Neural cell (in vitro differentiated cells): Measurements from ENCODE around the gene CD4. TPM values are rescaled to one million over a fixed set of nuclear protein-coding genes. Genes with fewer than 3 reads are reported as not detected.

Experiments used
- H2AFZ ChIP-seq: fragments of 200-600, 300-800 bp; sonication (generic), shearing (Covaris generic); 2 replicates; pipeline ENCODE4 v1.6.0; 2014; ENCODE audit warnings: low read depth, mild to moderate bottlenecking, antibody characterized with exemption, low read length, moderate library complexity
- H3F3A ChIP-seq: fragments of 200-600 bp; shearing (Covaris generic); 2 replicates; pipeline ENCODE4 v1.6.1; 2016; ENCODE audit warnings: mild to moderate bottlenecking, moderate library complexity, mixed read lengths, antibody characterized with exemption, low read length; ENCODE audit not compliant: insufficient read depth, poor library complexity, severe bottlenecking
- H3K27ac ChIP-seq: fragments of 200-600, 300-800 bp; sonication (generic), shearing (Covaris generic); 2 replicates; pipeline ENCODE4 v1.5.1; 2014; ENCODE audit warnings: mild to moderate bottlenecking, low read length, moderate library complexity
- H3K27me3 ChIP-seq: fragments of 300-800, 200-600 bp; sonication (generic), shearing (Covaris generic); 2 replicates; pipeline ENCODE4 v1.6.0; 2014; ENCODE audit warnings: mild to moderate bottlenecking, low read depth, low read length, moderate library complexity; ENCODE audit not compliant: insufficient read depth
- H3K36me3 ChIP-seq: fragments of 300-800, 200-600 bp; sonication (generic), shearing (Covaris generic); 2 replicates; pipeline ENCODE4 v1.5.1; 2014; ENCODE audit warnings: mild to moderate bottlenecking, antibody characterized with exemption, low read length, moderate library complexity; ENCODE audit not compliant: insufficient read depth
- H3K4me2 ChIP-seq: fragments of 300-800, 200-600 bp; sonication (generic), shearing (Covaris generic); 2 replicates; pipeline ENCODE4 v1.6.0; 2014; ENCODE audit warnings: mild to moderate bottlenecking, low read length
- H3K4me3 ChIP-seq: fragments of 300-800, 200-600 bp; sonication (generic), shearing (Covaris generic); 2 replicates; pipeline ENCODE4 v1.5.1; 2014; ENCODE audit warnings: mild to moderate bottlenecking, low read length, moderate library complexity
- H3K79me2 ChIP-seq: fragments of 200-600 bp; shearing (Covaris generic); replicated peaks from 2 replicates; pipeline ENCODE4 v1.6.0; 2014; ENCODE audit warnings: mild to moderate bottlenecking, low read length, moderate library complexity; ENCODE audit not compliant: insufficient read depth
- H3K9ac ChIP-seq: fragments of 300-800, 200-600 bp; sonication (generic), shearing (Covaris generic); 2 replicates; pipeline ENCODE4 v1.6.1; 2016; ENCODE audit warnings: mild to moderate bottlenecking, low read length, mixed read lengths
- H3K9me2 ChIP-seq: fragments of 200-600 bp; shearing (Covaris generic); 2 replicates; pipeline ENCODE4 v1.6.1; 2016; ENCODE audit warnings: mild to moderate bottlenecking, low read length, mixed read lengths; ENCODE audit not compliant: insufficient read depth
- H3K9me3 ChIP-seq: fragments of 200-600, 300-800 bp; sonication (generic), shearing (Covaris generic); 2 replicates; pipeline ENCODE4 v1.6.1; 2016; ENCODE audit warnings: mild to moderate bottlenecking, mixed run types, low read length, moderate library complexity, mixed read lengths
- H4K20me1 ChIP-seq: fragments of 200-600 bp; shearing (Covaris generic); 2 replicates; pipeline ENCODE4 v1.6.1; 2016; ENCODE audit warnings: mild to moderate bottlenecking, mixed run types; ENCODE audit not compliant: insufficient read depth
- CTCF ChIP-seq: fragments of 450-650 bp; IDR thresholded peaks from 2 replicates; pipeline ENCODE4 v1.5.1; 2014; ENCODE audit warnings: antibody characterized with exemption, mild to moderate bottlenecking, moderate library complexity; ENCODE audit not compliant: poor library complexity, severe bottlenecking
- EP300 ChIP-seq: fragments of 450-650 bp; conservative IDR thresholded peaks from 2 replicates; pipeline ENCODE4 v1.6.1; 2014; ENCODE audit warnings: antibody characterized with exemption, mild to moderate bottlenecking, moderate library complexity; ENCODE audit not compliant: poor library complexity, severe bottlenecking
- EZH2 ChIP-seq: fragments of 200-600, 300-800 bp; shearing (Covaris generic), sonication (generic); IDR thresholded peaks from 2 replicates; pipeline ENCODE4 v1.6.1; 2014; ENCODE audit warnings: antibody characterized with exemption, low read length, borderline replicate concordance, mild to moderate bottlenecking; ENCODE audit not compliant: insufficient read depth, poor library complexity, severe bottlenecking
- MXI1 ChIP-seq: fragments of 450-650 bp; conservative IDR thresholded peaks from 2 replicates; pipeline ENCODE4 v1.6.1; 2014; ENCODE audit warnings: antibody characterized with exemption, mild to moderate bottlenecking; ENCODE audit not compliant: poor library complexity, severe bottlenecking
- POLR2AphosphoS5 ChIP-seq: IDR thresholded peaks from 2 replicates; pipeline ENCODE4 v1.6.1; 2012
- RAD21 ChIP-seq: fragments of 450-650 bp; conservative IDR thresholded peaks from 2 replicates; pipeline ENCODE4 v1.6.1; 2014; ENCODE audit warnings: antibody characterized with exemption, mild to moderate bottlenecking, moderate library complexity
- REST ChIP-seq: IDR thresholded peaks from 2 replicates; pipeline ENCODE4 v1.6.1; 2012; ENCODE audit warnings: borderline replicate concordance
- SMC3 ChIP-seq: fragments of 450-650 bp; conservative IDR thresholded peaks from 2 replicates; pipeline ENCODE4 v1.6.1; 2014; ENCODE audit warnings: antibody characterized with exemption, mild to moderate bottlenecking, moderate library complexity; ENCODE audit not compliant: poor library complexity
- TAF1 ChIP-seq: IDR thresholded peaks from 2 replicates; pipeline ENCODE4 v1.6.1; 2012; ENCODE audit warnings: low read depth
- polyA plus RNA-seq: library from polyadenylated mRNA; depleted of rRNA; stranded (reverse); fragments of >200 nt; gene quantifications from 2 replicates; pipeline ENCODE4 v1.2.3, GENCODE V29; 2014

Gene CD4
- polyA plus RNA-seq, 1 donor from 2014 or later, result not detected

- H4K20me1 ChIP-seq, result peaks cover 13% of the 10 kb centered on the region
- no peaks in the 10 kb centered on the region for H3K9me3 ChIP-seq
- peaks cover 22% of the 10 kb centered on the region for H3K79me2 ChIP-seq
- no peak overlapping the region for H3K27ac ChIP-seq
- H3F3A ChIP-seq, result no peaks in the 10 kb centered on the region
- H3K4me3 ChIP-seq, result no peak overlapping the region
- H3K27me3 ChIP-seq, result no peaks in the 10 kb centered on the region
- H3K9me2 ChIP-seq, result no peaks in the 10 kb centered on the region
- no peak overlapping the region for H2AFZ ChIP-seq
- H3K36me3 ChIP-seq, result peaks cover 7% of the 10 kb centered on the region
- H3K9ac ChIP-seq, result no peak overlapping the region
- H3K4me2 ChIP-seq, result no peak overlapping the region
- TF ChIP-seq CTCF, result no peak
- TF ChIP-seq RAD21, result no peak
- no peak for TF ChIP-seq REST
Observed at GRCh38 chr12:6774499-6775062, 14.7 kb upstream of the CD4 start.

- Histone ChIP-seq H3K9ac (no peak overlapping the region), H3K79me2 (peaks cover 13% of the 10 kb centered on the region), H4K20me1 (peaks cover 6% of the 10 kb centered on the region), H3K36me3 (peaks cover 7% of the 10 kb centered on the region), H3K4me3 (no peak overlapping the region), H3K9me3 (no peaks in the 10 kb centered on the region), H2AFZ (no peak overlapping the region), H3F3A (no peaks in the 10 kb centered on the region), H3K9me2 (no peaks in the 10 kb centered on the region), H3K27ac (no peak overlapping the region), H3K4me2 (no peak overlapping the region), H3K27me3 (no peaks in the 10 kb centered on the region)
- TF ChIP-seq SMC3 (no peak), TAF1 (no peak), MXI1 (no peak), REST (no peak), EZH2 (no peak), CTCF (no peak), EP300 (no peak), POLR2AphosphoS5 (no peak)
Observed at GRCh38 chr12:6775185-6776174, 13.8 kb upstream of the CD4 start.
